NCI-H146 treated with DMSO at 0.1 percent for 48 hours (cell line): Measurements from ENCODE around the gene LRRC37A.
"Not testable (repeated sequence)": the region's sequence is repeated elsewhere in the genome, so short reads cannot be mapped to it uniquely, and the experiment has no call there.

Experiments used
- DNase-seq: peaks from one replicate; lab custom pipeline; 2025; ENCODE audit not compliant: unreplicated experiment; lab: John Stamatoyannopoulos, UW

LRRC37A gene

DNA sequence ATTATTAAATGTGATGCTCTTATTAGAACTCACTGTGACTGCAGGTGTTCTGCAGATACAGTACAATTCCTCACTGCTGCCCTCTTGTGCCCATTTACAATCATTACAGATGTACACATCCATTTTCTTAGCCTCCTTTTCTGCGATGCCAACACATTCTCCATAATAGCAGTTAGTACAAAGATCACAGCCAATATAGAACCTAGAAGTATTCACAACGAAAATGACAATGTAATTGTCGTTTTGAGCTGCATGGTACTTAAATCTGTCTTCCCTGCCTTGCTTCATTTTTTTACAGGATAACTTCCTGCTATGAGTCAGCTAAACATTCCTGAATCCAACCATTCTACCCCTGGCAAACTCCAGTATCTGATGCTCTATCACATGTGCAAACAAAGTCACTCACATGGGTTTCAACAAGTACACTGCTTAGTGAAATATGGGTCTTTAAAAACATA, 8.1 kb upstream of the LRRC37A start:
- peak; percentile 52 for DNase-seq

DNA sequence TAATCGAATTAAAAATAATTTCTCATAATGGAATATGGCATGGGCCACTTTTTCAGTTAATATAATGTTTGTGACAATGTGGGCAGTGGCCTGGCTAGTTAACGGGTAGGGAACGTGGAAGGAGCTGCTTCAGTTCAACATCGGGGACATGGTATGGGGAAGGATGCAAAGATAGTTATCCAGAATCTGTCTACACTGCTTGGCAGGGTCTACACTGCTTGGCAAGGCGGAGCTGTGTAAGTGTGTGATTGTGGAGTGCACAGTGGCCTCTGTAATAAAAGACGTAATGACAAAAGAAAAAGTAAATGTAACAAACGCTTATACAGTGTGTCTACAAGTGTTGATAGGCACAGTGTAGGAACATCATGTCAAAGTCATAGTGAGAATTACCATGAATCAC, 7.3 kb upstream of the LRRC37A start:
- DNase-seq: not testable (repeated sequence)

GRCh38 chr17:46290906-46291546, 3.9 kb upstream of the LRRC37A start:
- not testable (repeated sequence) for DNase-seq

GRCh38 chr17:46291618-46292017, 3.3 kb upstream of the LRRC37A start:
- DNase-seq: not testable (repeated sequence)

DNA sequence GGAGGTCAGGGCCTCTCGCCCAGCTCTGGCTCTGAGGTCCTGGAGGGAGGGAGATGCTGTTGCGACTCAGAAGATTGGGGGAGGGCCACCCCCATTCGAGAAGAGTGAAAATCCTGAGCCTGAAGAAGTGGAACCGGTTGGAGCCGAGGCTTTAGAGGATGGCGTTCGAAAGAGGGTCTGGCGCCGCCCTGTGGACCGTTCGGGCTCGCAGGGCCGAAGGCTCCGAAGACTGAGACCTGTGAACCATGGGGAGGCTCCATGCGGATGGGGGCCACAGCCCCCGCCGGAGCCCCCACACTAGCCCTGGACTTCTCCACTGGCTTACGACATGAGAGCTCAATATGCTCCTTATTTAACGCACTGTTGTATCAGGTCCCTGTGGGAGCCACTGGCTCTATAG, 46.3 kb downstream of the LRRC37A start:
- not testable (repeated sequence) for DNase-seq

GRCh38 chr17:46342131-46342530, 47.2 kb downstream of the LRRC37A start:
- DNase-seq: not testable (repeated sequence)

GRCh38 chr17:46348345-46348744, 53.4 kb downstream of the LRRC37A start:
- not testable (repeated sequence) for DNase-seq

DNA sequence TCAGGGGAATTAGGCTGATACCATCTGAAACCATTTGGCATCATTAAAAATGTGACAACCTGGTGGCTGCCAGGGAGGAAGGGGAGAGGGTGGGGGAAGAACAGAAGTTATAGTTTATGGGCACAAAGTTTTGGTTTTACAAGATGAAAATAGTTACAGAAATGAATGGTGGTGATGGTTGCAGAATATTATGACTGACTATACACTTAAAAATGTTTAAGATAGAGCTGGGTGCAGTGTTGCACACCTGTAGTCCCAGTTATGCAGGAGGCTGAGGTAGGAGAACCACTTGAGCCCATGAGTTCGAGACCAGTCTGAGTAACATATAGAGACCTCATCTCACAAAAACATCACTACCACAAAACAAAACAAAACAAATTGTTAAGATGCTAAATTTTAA, 54.1 kb downstream of the LRRC37A start:
- not testable (repeated sequence) for DNase-seq

DNA sequence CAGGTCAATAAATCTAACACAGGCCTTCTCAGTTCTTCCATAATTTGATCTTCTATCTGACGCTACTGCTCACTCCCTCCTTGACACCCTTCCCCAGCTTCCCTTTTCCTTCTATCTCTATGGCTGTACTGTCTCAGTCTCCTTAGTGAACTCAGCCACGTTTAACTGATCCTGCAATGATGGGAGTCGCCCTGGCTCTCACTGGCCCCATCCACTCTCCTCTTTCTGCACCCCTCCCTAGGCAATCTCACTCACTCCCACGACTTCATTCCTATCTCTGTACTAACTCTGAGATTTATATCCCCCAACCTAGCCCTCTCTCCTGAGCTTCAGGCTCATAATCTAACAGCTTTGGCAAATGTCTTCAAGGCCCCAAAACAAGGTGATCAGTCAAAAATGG, 58.9 kb downstream of the LRRC37A start:
- not testable (repeated sequence) for DNase-seq

- not testable (repeated sequence) for DNase-seq
Measured at GRCh38 chr17:46361145-46361735, 66.3 kb downstream of the LRRC37A start.

DNA sequence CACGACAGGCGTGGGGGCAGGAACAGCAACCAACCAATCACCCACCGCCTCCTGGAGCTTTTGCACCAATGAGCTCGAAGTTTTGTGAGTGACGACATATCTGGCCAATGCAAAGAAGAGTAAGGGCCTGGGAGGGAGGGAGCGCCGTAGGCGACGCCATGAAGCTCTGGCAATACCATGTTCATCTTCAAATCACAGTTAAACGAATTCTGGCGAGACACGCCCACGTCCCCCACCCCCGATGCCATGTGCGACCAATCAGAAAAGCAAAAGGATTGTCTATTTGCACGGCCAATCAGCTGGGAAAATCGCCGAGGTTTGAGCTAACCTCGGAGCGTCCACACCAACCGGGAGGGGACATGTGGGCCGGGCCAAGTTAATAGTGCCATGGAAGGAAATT, 66.8 kb downstream of the LRRC37A start, which contains the start of gene ARL17B:
TSS of gene ARL17B (minus strand) at position 12 of the 400 bp plus-strand sequence. CDS start 3,369 bp downstream, outside the sequence.
- DNase-seq: not testable (repeated sequence)

GRCh38 chr17:46367520-46367919, 72.6 kb downstream of the LRRC37A start:
- not testable (repeated sequence) for DNase-seq

GRCh38 chr17:46372236-46373229, 77.6 kb downstream of the LRRC37A start:
- DNase-seq: not testable (repeated sequence)

DNA sequence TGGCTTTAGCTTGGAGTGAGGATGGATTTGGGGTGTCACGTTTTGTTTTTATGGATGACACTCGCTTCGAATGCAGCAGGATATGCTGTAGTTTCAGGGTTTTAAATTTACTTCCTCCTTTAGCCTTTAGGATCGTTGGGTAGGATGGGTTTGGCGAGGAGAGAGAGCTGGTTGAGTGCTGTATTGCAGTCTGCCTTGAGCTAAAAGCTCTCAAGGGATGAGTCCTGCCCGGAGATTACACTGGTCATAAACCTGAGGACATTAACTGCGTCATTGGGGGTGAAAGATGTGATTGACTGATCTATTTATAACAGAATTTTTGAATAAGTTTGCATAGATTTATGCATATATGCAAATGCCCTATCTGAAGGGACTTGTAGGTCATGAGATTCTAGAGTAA, 78.5 kb downstream of the LRRC37A start:
- DNase-seq: not testable (repeated sequence)

GRCh38 chr17:46383118-46383517, 88.2 kb downstream of the LRRC37A start:
- not testable (repeated sequence) for DNase-seq

DNA sequence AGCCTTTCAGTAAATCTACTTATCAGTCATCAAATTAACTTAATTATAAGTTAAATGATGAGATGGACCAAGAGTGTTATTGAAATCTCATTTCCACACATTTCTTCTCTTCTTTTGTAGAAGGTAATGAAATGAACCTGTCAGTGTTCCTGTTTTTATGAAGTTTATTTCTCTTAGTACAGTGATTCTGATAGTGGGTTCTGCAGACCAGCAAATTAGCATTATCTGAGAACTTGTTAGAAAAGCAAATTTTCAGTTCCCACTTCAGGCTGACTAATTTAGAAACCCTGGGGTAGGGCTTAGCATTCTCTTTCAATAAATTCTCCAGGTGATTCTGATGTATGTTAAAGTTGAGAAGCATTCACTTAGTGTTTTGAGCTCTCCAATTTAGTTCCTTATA, 90.6 kb downstream of the LRRC37A start:
- not testable (repeated sequence) for DNase-seq
